ENCODE measurements around the gene P2RX2. TPM values are rescaled to one million over a fixed set of nuclear protein-coding genes. Genes with fewer than 3 reads are reported as not detected.

Gene P2RX2
- total RNA-seq, 1 experiment from 2014 or later, result not detected

GRCh38 chr12:132633398-132633797, 14.8 kb downstream of the P2RX2 start:
- Histone ChIP-seq H3K79me2 (ENCODE audit: low read depth) (no peaks in the 10 kb centered on the region), H3K9me3 (ENCODE audit: insufficient read depth, low read depth) (no peaks in the 10 kb centered on the region), H3K36me3 (ENCODE audit: low read depth) (peaks cover 12% of the 10 kb centered on the region), H3K27ac (no peak overlapping the region), H2AFZ (no peak overlapping the region), H3K4me3 (no peak overlapping the region), H3K4me2 (no peak overlapping the region), H3K9me2 (ENCODE audit: insufficient read depth) (no peaks in the 10 kb centered on the region), H3K27me3 (ENCODE audit: insufficient read depth, low read depth) (no peaks in the 10 kb centered on the region), H4K20me1 (ENCODE audit: insufficient read depth) (no peaks in the 10 kb centered on the region), H3F3A (ENCODE audit: insufficient read depth, low read depth) (no peaks in the 10 kb centered on the region; the same call in 1 of the 2 replicates), H3K4me1 (replicated peaks; ENCODE audit: insufficient read depth) (no peaks in the 10 kb centered on the region)
- POLR2A ChIA-PET (ENCODE audit: unreplicated experiment), result no interaction called here
- no peak for TF ChIP-seq EZH2 (IDR thresholded peaks at IDR 0.05; ENCODE audit: low read depth)
- TF ChIP-seq, protein P1, sequence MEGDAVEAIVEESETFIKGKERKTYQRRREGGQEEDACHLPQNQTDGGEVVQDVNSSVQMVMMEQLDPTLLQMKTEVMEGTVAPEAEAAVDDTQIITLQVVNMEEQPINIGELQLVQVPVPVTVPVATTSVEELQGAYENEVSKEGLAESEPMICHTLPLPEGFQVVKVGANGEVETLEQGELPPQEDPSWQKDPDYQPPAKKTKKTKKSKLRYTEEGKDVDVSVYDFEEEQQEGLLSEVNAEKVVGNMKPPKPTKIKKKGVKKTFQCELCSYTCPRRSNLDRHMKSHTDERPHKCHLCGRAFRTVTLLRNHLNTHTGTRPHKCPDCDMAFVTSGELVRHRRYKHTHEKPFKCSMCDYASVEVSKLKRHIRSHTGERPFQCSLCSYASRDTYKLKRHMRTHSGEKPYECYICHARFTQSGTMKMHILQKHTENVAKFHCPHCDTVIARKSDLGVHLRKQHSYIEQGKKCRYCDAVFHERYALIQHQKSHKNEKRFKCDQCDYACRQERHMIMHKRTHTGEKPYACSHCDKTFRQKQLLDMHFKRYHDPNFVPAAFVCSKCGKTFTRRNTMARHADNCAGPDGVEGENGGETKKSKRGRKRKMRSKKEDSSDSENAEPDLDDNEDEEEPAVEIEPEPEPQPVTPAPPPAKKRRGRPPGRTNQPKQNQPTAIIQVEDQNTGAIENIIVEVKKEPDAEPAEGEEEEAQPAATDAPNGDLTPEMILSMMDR (conservative IDR thresholded peaks at IDR 0.05), result no peak
- no peak for DNase-seq
- CTCF ChIA-PET, result no interaction called here
- BruUV-seq (replicated peaks), result no TSS peak
- intact Hi-C loops (cut with micrococcal nuclease; ENCODE audit: unreplicated experiment), result no loop called here

DNA sequence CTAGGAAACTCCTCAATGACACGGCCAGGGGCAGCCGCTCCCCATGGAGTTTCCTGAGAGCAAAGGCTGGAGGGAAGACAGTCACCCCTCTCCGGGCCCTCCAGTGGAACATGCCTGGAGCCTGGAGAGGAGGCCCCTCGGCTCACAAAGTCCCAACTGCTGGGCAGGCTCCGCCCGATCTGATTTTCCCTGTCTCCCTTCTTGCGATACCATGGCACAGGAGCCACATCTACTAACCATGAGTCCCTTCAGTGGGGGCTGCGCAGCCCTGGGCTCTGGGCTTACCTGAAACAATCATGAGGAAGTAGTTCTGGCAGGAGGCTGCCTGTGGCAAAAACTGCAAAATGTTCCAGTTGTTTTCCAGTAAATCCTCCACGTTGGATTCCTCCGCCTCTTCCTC, 15.3 kb downstream of the P2RX2 start:
- Histone ChIP-seq H4K20me1 (ENCODE audit: insufficient read depth) (no peaks in the 10 kb centered on the region), H3K36me3 (ENCODE audit: low read depth) (peaks cover 12% of the 10 kb centered on the region), H3K4me3 (no peak overlapping the region), H3K27me3 (ENCODE audit: insufficient read depth, low read depth) (no peaks in the 10 kb centered on the region), H3K4me1 (replicated peaks; ENCODE audit: insufficient read depth) (no peaks in the 10 kb centered on the region), H3K79me2 (ENCODE audit: low read depth) (no peaks in the 10 kb centered on the region), H3K9me3 (ENCODE audit: insufficient read depth, low read depth) (no peaks in the 10 kb centered on the region), H3K27ac (no peak overlapping the region), H3K9me2 (ENCODE audit: insufficient read depth) (no peaks in the 10 kb centered on the region), H2AFZ (no peak overlapping the region), H3K4me2 (no peak overlapping the region), H3F3A (ENCODE audit: insufficient read depth, low read depth) (no peaks in the 10 kb centered on the region; the same call in 1 of the 2 replicates)
- intact Hi-C loops (cut with micrococcal nuclease; ENCODE audit: unreplicated experiment), result no loop called here
- TF ChIP-seq EZH2 (IDR thresholded peaks at IDR 0.05; ENCODE audit: low read depth), result no peak
- TF ChIP-seq, protein P1 (conservative IDR thresholded peaks at IDR 0.05), result no peak
- no peak for DNase-seq
- BruUV-seq (replicated peaks), result no TSS peak
- CTCF ChIA-PET, result no interaction called here
- POLR2A ChIA-PET (ENCODE audit: unreplicated experiment), result no interaction called here

DNA sequence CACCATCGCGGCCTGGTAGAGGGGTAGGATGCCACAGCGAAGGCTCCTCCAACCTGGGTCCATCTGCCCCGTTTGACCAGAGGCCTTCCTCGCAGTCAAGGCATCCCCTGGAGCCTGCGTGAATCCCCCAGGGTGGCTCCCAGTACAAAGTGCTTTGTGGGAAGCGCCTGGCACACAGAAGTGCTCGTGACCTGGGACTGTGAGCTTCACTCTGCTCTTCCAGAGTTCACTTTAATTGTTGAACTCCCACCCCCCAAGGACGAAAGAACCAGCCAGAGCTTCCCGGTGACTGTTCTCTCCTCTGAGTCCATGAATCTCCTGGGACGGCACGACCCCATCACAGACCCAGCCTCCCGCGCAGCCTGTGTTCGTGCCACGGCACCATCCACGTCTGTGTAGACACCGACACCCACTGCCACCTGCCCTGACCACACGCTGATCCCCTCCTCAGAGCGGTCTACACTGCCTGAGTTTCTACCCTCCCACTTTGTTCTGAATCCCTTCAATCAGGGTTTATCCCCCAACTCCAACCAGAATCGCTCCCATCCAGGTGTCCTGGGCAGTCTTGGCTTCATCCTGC, 15.9 kb downstream of the P2RX2 start:
- no peak overlapping the region for H2AFZ ChIP-seq
- no peaks in the 10 kb centered on the region for H3K27me3 ChIP-seq (ENCODE audit: insufficient read depth, low read depth)
- no peaks in the 10 kb centered on the region for H4K20me1 ChIP-seq (ENCODE audit: insufficient read depth)
- no peak overlapping the region for H3K4me3 ChIP-seq
- H3K4me2 ChIP-seq, result no peak overlapping the region
- intact Hi-C loops (cut with micrococcal nuclease; ENCODE audit: unreplicated experiment), result no loop called here
- no TSS peak for BruUV-seq (replicated peaks)
- ChIA-PET POLR2A (ENCODE audit: unreplicated experiment) (no interaction called here), CTCF (no interaction called here)
- no peak for TF ChIP-seq EZH2 (IDR thresholded peaks at IDR 0.05; ENCODE audit: low read depth)
- TF ChIP-seq, protein P1 (conservative IDR thresholded peaks at IDR 0.05), result no peak
- H3K27ac ChIP-seq, result no peak overlapping the region
- peaks cover 12% of the 10 kb centered on the region for H3K36me3 ChIP-seq (ENCODE audit: low read depth)
- no peaks in the 10 kb centered on the region for H3K4me1 ChIP-seq (replicated peaks; ENCODE audit: insufficient read depth)
- H3F3A ChIP-seq (ENCODE audit: insufficient read depth, low read depth), result no peaks in the 10 kb centered on the region; the same call in 1 of the 2 replicates
- H3K9me3 ChIP-seq (ENCODE audit: insufficient read depth, low read depth), result no peaks in the 10 kb centered on the region
- DNase-seq, result no peak
- no peaks in the 10 kb centered on the region for H3K79me2 ChIP-seq (ENCODE audit: low read depth)
- no peaks in the 10 kb centered on the region for H3K9me2 ChIP-seq (ENCODE audit: insufficient read depth)

All from PC-9 (cell line).